HG02970 (cell line): ENCODE data around the gene ENDOD1.

Experiments used
- ATAC-seq: cut with Tn5 transposase; IDR thresholded peaks from one replicate; pipeline ENCODE4 v1.9.1; 2021; ENCODE audit warnings: mild to moderate bottlenecking, moderate library complexity, moderate number of reproducible peaks; ENCODE audit not compliant: unreplicated experiment, low FRiP score

Gene ENDOD1

DNA sequence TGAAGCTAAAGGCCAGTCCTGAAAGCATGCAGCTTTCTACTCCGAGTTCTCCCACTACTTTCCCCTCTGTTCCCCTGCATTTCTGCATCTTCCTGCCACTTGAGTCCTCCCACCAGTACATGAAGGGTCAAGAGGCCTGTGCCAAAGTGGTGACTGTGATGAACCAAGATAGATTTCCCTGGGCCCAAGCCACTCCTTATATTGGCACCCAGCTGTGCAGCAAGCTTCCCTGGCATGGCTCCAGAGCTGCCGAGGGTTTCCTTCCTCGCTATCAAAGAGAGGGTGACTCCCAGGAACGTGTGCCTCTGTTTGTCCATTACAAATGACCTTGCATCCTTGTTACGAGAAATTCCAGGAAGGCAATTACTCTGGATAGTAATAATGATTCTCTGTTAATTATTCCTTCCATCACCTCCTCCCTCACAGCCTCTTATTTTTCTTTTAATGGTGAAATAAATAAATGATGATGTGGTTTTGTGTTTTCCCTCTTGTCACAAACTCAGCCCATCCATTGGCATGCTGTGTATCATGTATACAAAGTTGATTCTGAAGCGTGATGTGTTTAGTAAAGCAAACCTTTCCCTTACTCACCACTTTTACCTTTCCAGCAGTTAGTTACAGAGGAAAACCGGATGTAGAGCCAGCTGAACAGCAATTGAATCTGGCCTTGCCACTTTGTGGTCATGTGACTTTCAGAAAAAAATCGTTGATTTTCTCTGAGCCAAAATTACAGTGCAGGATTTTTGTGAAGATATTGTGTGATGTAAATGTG, 14.7 kb upstream of the ENDOD1 start:
- no peak for ATAC-seq

GRCh38 chr11:95076416-95076815, 13.2 kb upstream of the ENDOD1 start:
- ATAC-seq, result no peak

DNA sequence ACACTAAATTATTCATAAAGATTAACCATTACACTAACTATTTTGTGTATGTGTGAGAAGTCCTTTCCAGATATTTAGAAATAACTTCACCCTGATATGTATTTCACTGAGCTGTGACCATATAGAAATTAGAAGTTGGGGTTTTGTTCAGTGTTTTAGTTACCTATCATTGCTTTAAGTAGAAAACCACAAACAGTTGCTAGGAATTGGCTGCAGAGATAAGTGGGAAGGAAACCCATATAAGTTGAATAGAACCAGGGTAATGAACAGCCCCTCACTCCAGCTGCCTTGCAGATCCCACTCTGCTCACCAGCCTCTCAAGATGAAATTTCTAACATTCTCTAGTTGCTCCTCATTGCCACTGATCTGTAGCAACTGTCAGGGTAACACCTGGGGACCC, 12.7 kb upstream of the ENDOD1 start:
- no peak for ATAC-seq

- no peak for ATAC-seq
Observed at GRCh38 chr11:95078526-95078925, 11.1 kb upstream of the ENDOD1 start.

- ATAC-seq, result no peak
Observed at GRCh38 chr11:95081010-95081409, 8.6 kb upstream of the ENDOD1 start.

- no peak for ATAC-seq
Observed at GRCh38 chr11:95081412-95081811, 8.2 kb upstream of the ENDOD1 start.

DNA sequence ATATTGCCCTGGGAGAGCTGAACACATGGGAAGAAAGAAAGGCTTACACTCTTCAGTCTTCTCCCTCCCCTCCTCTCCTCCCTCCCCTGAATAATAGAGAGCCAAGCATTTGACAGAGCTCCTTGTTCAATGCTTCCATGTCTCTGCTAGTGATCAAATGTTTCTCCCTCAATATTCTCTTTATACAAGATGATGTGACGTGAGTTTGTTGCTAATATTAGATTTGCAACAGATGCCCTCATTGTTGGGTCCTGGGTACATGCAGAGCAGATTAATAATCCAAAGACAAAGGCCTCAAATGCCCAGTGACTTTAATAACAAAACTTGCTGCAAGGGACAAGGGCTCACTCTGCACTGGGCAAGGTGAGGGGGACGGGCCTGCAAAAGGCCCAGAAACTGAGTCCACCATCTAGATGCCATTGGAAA, 7.1 kb upstream of the ENDOD1 start:
- ATAC-seq, result no peak

DNA sequence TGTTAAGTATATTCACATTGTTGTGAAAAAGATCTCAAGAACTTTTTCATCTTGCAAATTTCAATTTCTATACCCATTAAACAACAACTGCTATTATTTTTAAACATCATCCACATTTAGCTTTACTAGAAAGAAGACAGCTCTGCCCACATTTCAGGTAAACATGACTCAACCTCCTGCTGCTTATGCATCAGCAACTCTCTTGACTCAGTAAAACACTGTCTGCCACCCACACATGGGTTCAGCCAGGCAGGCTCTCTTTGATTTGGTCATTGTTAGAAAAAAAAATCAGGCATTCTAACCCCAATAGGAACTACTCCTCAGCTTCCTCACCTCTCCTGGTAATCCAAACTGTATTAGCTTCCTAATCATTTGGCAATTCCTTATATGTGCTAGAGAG, 5.1 kb upstream of the ENDOD1 start:
- ATAC-seq, result no peak

- no peak for ATAC-seq
Observed at GRCh38 chr11:95085117-95085816, 4.4 kb upstream of the ENDOD1 start.

- ATAC-seq, result no peak
Observed at GRCh38 chr11:95086151-95086550, 3.5 kb upstream of the ENDOD1 start.

- ATAC-seq, result no peak
Observed at GRCh38 chr11:95086836-95087570, 2.6 kb upstream of the ENDOD1 start.

GRCh38 chr11:95088946-95089619, 563 bp upstream of the ENDOD1 start:
- peak; percentile 41 for ATAC-seq

- no peak for ATAC-seq
Observed at GRCh38 chr11:95091663-95092180, 2.1 kb downstream of the ENDOD1 start.

DNA sequence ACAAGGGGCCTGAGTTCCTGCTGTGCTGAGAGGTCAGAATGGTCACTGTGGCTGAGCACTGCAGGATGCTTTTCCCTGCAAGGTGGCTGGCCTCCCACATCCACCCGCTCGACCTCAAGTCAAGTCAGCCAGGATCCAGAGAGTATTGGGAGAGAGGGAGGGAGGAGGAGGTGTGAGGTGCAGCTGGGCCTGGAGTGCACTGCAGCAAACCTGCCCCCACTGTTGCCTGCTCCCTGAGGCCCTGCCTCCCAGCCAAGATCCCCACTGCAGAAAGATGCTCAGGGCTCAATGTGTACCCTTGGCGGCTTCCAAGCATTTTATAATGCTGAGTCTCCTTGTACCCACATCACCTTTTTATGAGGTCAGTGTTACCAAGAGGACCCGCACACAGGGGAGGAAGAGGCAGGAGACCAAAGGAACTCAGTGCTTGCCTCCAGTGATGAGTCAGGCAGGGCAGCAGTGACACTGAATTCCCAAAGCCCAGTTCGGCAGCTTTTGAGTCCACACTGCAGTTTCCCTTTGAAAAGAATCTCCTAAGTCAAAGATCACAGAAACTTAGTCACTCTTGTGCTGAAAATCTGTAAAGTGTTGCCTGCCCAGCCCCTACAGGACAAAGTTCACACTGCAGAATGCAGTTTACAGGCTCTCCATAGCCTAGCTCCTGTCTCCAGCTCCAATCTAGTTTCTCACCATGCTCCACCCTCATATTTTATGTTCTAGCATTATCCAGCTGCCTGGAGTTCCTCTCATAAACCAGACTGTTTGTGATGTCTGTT, 3.1 kb downstream of the ENDOD1 start:
- no peak for ATAC-seq

DNA sequence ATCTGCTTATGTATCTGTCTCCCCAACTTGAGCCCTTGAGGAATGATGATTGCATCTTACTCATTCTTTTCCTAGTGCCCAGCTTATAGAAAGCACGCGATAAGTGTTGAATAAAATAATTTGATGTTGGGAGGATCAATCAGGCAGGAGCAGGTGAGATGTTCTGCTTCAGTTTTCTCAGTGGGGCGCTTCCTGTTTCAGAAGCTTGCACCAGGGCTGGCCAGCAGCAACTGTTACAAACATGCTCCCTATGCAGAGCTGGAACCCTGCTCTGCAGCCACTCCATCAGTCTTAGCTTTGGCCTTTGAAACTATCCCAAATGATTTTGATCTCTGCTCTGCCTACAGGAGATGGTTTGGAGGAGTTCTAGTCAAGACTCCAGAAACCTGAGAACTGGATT, 3.9 kb downstream of the ENDOD1 start:
- ATAC-seq, result no peak

- ATAC-seq, result peak; percentile 86
Observed at GRCh38 chr11:95095858-95096587, 6.4 kb downstream of the ENDOD1 start.

GRCh38 chr11:95097209-95097608, 7.6 kb downstream of the ENDOD1 start:
- ATAC-seq, result no peak

GRCh38 chr11:95098826-95099225, 9.2 kb downstream of the ENDOD1 start:
- no peak for ATAC-seq

- ATAC-seq, result no peak
Observed at GRCh38 chr11:95100191-95100648, 10.6 kb downstream of the ENDOD1 start.
